22Rv1 (cell line): ENCODE data around the gene ZFP37.
"Not testable (repeated sequence)": the region's sequence is repeated elsewhere in the genome, so short reads cannot be mapped to it uniquely, and the experiment has no call there.

Experiments used
- ZFX ChIP-seq: fragments of 450-650 bp; IDR thresholded peaks from 2 replicates; pipeline ENCODE4 v1.6.1; 2017; ENCODE audit warnings: antibody characterized with exemption, borderline replicate concordance
- TF ChIP-seq, protein P1 (sequence below): fragments of 450-650 bp; IDR thresholded peaks from 2 replicates; pipeline ENCODE4 v1.5.1; 2017; ENCODE audit warnings: mild to moderate bottlenecking

DNA sequence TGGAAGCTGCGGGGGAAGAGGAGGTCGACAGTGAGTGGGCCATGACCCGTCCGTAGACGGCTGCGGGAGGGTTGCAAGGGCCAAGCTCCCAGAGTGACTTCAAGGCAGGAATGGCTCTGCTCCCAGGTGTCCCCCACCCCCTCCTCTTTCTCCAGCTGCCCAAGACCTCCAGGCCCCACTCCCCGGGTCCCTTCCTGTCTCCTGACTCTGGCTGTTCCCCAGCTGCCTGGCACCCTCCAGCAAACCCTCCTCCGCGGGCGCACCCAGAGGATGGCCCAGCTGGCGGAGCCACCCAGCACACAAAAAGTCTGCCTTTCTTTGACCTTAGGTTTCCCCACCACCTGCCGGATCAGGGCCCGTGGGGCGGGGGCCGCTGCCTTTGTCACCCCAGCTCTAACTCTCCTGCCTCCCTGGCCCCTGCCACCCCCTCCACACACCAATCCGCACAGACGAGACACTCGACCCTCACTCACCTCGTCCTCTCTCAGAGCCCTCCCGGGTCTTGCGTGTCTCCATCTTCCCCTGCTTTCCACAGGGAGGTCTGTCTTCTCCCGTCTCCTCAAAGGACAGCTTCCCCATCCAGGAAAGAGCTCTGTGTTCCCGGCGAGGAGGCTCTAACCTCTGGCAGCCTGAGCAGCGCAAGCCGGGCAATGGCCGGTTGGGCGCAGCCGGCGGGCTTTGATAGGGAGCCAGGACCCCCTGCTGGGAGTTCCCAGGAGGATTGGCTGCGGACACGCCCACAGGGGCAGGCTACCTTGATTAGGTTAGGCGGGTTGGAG, 4.7 kb upstream of the ZFP37 start:
- TF ChIP-seq, protein P1, sequence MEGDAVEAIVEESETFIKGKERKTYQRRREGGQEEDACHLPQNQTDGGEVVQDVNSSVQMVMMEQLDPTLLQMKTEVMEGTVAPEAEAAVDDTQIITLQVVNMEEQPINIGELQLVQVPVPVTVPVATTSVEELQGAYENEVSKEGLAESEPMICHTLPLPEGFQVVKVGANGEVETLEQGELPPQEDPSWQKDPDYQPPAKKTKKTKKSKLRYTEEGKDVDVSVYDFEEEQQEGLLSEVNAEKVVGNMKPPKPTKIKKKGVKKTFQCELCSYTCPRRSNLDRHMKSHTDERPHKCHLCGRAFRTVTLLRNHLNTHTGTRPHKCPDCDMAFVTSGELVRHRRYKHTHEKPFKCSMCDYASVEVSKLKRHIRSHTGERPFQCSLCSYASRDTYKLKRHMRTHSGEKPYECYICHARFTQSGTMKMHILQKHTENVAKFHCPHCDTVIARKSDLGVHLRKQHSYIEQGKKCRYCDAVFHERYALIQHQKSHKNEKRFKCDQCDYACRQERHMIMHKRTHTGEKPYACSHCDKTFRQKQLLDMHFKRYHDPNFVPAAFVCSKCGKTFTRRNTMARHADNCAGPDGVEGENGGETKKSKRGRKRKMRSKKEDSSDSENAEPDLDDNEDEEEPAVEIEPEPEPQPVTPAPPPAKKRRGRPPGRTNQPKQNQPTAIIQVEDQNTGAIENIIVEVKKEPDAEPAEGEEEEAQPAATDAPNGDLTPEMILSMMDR, result not testable (repeated sequence)
- not testable (repeated sequence) for TF ChIP-seq ZFX
